NCI-H748 treated with DMSO at 0.1 percent for 48 hours (cell line): Measurements from ENCODE around the gene AGRN.
"Not testable (repeated sequence)": the region's sequence is repeated elsewhere in the genome, so short reads cannot be mapped to it uniquely, and the experiment has no call there.

Source experiments
- DNase-seq: peaks from one replicate; lab custom pipeline; 2025; lab: John Stamatoyannopoulos, UW

AGRN gene

GRCh38 chr1:1053682-1054081, 33.8 kb downstream of the AGRN start:
- no peak for DNase-seq

GRCh38 chr1:1054099-1054700, 34.3 kb downstream of the AGRN start:
- no peak for DNase-seq

GRCh38 chr1:1054971-1055370, 35.1 kb downstream of the AGRN start:
- DNase-seq = no peak

GRCh38 chr1:1055841-1056736, 36.2 kb downstream of the AGRN start:
- no peak for DNase-seq

- not testable (repeated sequence) for DNase-seq
Measured at GRCh38 chr1:1057769-1058087, 37.8 kb downstream of the AGRN start.

- no peak for DNase-seq
Measured at GRCh38 chr1:1058088-1058905, 38.4 kb downstream of the AGRN start.

- peak; percentile 11 for DNase-seq
Measured at GRCh38 chr1:1058921-1059493, 39.1 kb downstream of the AGRN start.

GRCh38 chr1:1059494-1060280, 39.8 kb downstream of the AGRN start:
- DNase-seq = peak; percentile 11

- no peak for DNase-seq
Measured at GRCh38 chr1:1060281-1061000, 40.5 kb downstream of the AGRN start.

GRCh38 chr1:1061682-1062345, 41.9 kb downstream of the AGRN start:
- DNase-seq = no peak

GRCh38 chr1:1062348-1063163, 42.6 kb downstream of the AGRN start:
- no peak for DNase-seq

- DNase-seq = no peak
Measured at GRCh38 chr1:1063261-1063944, 43.5 kb downstream of the AGRN start.

- DNase-seq = peak; percentile 11
Measured at GRCh38 chr1:1063945-1064831, 44.3 kb downstream of the AGRN start.

- no peak for DNase-seq
Measured at GRCh38 chr1:1065265-1065939, 45.5 kb downstream of the AGRN start.

GRCh38 chr1:1065940-1066304, 46.0 kb downstream of the AGRN start:
- not testable (repeated sequence) for DNase-seq

GRCh38 chr1:1066403-1067283, 46.7 kb downstream of the AGRN start:
- no peak for DNase-seq
